ENCODE measurements around the gene LTB4R2. TPM values are rescaled to one million over a fixed set of nuclear protein-coding genes. Genes with fewer than 3 reads are reported as not detected.

LTB4R2 gene
- total RNA-seq, result 10 to 100 TPM in 1 of 4 donors, 1 to 10 TPM in 3; 4.4 to 81.5 (median 7.1) TPM

GRCh38 chr14:24309538-24310264 is at the start of gene LTB4R2:
LTB4R2 (plus strand) TSS chr14:24310140; CDS start chr14:24310665, 525 bp downstream.
- Histone ChIP-seq H3K36me3 (peaks cover 0 to 12% (median 6%) of the 10 kb centered on the region in 4 donors), H3K4me3 (peak within 1 kb of the TSS; percentile 34 to 58 (median 40)), H3K27ac (peak within 1 kb of the TSS; percentile 81 to 90 (median 86)), H3K9me3 (no peaks in the 10 kb centered on the region), H3K27me3 (no peaks in the 10 kb centered on the region), H3K4me1 (peaks cover 19 to 60% (median 47%) of the 10 kb centered on the region in 4 donors)
- WGBS, 2 donors (ENCODE audit: low coverage in 1 of 2), result 70 to 90% methylated on average over 2 to 5 of the region's 5 CpGs
- in situ Hi-C loops (cut with MboI; ENCODE audit: low pct_ligation_motif_present in 1 of 4, low pct_unique_long_range_greater_than_20kb in 1 of 4, low sequenced_read_pairs in 3 of 4) (no loop called here), intact Hi-C loops (cut with DNase I; ENCODE audit: low total_unique reads) (no loop called here)
- DNase-seq, result no peak
- no peak for TF ChIP-seq CTCF (IDR thresholded peaks at IDR 0.05)
- TF ChIP-seq POLR2AphosphoS5 (IDR thresholded peaks at IDR 0.05), result no peak
- TF ChIP-seq POLR2A (IDR thresholded peaks at IDR 0.05), result no peak
- no peak for TF ChIP-seq EP300 (IDR thresholded peaks at IDR 0.05; ENCODE audit: low read depth)

GRCh38 chr14:24260780-24261157 is 49.2 kb upstream of the LTB4R2 start:
- DNase-seq, result no peak
- Histone ChIP-seq H3K27ac (no peak overlapping the region), H3K9me3 (no peaks in the 10 kb centered on the region), H3K27me3 (no peaks in the 10 kb centered on the region), H3K4me1 (no peaks in the 10 kb centered on the region), H3K36me3 (peaks cover 0 to 1% (median 0%) of the 10 kb centered on the region in 4 donors), H3K4me3 (no peak overlapping the region)
- intact Hi-C loops (cut with DNase I; ENCODE audit: low total_unique reads), result no loop called here
- no peak for TF ChIP-seq CTCF (IDR thresholded peaks at IDR 0.05)
- WGBS, 2 donors (ENCODE audit: low coverage in 1 of 2), result 80 to 84% methylated on average over 2 to 4 of the region's 4 CpGs
- in situ Hi-C loops (cut with MboI; ENCODE audit: low pct_ligation_motif_present in 1 of 4, low pct_unique_long_range_greater_than_20kb in 1 of 4, low sequenced_read_pairs in 3 of 4), result no loop called here

GRCh38 chr14:24261256-24261968 is 48.5 kb upstream of the LTB4R2 start:
- 92 to 100% methylated on average over 3 to 20 of the region's 20 CpGs for WGBS, 2 donors (ENCODE audit: low coverage in 1 of 2)
- intact Hi-C loops (cut with DNase I; ENCODE audit: low total_unique reads), result no loop called here
- H3K27me3 ChIP-seq, result no peaks in the 10 kb centered on the region
- in situ Hi-C loops (cut with MboI; ENCODE audit: low pct_ligation_motif_present in 1 of 4, low pct_unique_long_range_greater_than_20kb in 1 of 4, low sequenced_read_pairs in 3 of 4), result no loop called here
- no peak overlapping the region for H3K27ac ChIP-seq
- H3K9me3 ChIP-seq, result no peaks in the 10 kb centered on the region
- no peak overlapping the region for H3K4me3 ChIP-seq
- no peak for DNase-seq
- peaks cover 0 to 7% (median 0%) of the 10 kb centered on the region in 4 donors for H3K36me3 ChIP-seq
- no peak for TF ChIP-seq CTCF (IDR thresholded peaks at IDR 0.05)
- TF ChIP-seq POLR2A (IDR thresholded peaks at IDR 0.05), result no peak
- no peak for TF ChIP-seq EP300 (IDR thresholded peaks at IDR 0.05; ENCODE audit: low read depth)
- no peak for TF ChIP-seq POLR2AphosphoS5 (IDR thresholded peaks at IDR 0.05)
- no peaks in the 10 kb centered on the region for H3K4me1 ChIP-seq

- in situ Hi-C loops (cut with MboI; ENCODE audit: low pct_ligation_motif_present in 1 of 4, low pct_unique_long_range_greater_than_20kb in 1 of 4, low sequenced_read_pairs in 3 of 4), result no loop called here
- Histone ChIP-seq H3K4me1 (no peaks in the 10 kb centered on the region), H3K4me3 (no peak overlapping the region), H3K9me3 (no peaks in the 10 kb centered on the region), H3K27ac (no peak overlapping the region), H3K27me3 (no peaks in the 10 kb centered on the region), H3K36me3 (peaks cover 0 to 10% (median 0%) of the 10 kb centered on the region in 4 donors)
- TF ChIP-seq EP300 (IDR thresholded peaks at IDR 0.05; ENCODE audit: low read depth) (no peak), POLR2A (IDR thresholded peaks at IDR 0.05) (no peak), POLR2AphosphoS5 (IDR thresholded peaks at IDR 0.05) (no peak), CTCF (IDR thresholded peaks at IDR 0.05) (no peak)
- intact Hi-C loops (cut with DNase I; ENCODE audit: low total_unique reads), result no loop called here
- WGBS, 2 donors (ENCODE audit: low coverage in 1 of 2), result 90% methylated on average over 17 of the region's 19 CpGs; no CpG with 5 or more reads in 1 of the 2 donors
- no peak for DNase-seq
These were observed 48.0 kb upstream of the LTB4R2 start for GRCh38 chr14:24261969-24262327.
